ENCODE data around the gene SFMBT2.

DNA sequence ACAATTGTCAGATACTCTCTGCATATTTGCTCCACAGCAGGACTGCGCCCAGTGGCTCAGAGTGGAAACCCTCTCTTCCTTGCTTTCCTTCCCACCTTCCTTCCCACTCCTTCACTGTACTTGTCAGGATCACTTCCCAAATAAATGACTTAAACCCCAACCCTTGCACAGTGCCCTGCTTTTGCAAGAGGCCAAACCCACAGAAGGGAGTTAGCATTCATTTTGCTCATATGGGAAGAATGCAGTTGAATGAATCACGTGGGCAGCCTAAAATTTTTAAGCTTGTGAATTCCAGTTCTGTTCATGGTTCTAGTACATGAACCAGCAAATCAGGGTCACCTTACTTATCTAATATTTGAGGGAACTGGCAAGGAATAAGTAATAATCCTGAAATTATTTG, 47.7 kb upstream of the SFMBT2 start:
- no peak for TF ChIP-seq YY1 (IDR thresholded peaks at IDR 0.05; ENCODE audit: insufficient read depth, insufficient read length)
- TF ChIP-seq SUZ12 (IDR thresholded peaks at IDR 0.05; ENCODE audit: extremely low read depth, insufficient read depth, insufficient read length), result no peak

All from NT2/D1 (cell line).